ENCODE data around the gene B9D1. TPM values are rescaled to one million over a fixed set of nuclear protein-coding genes. Genes with fewer than 3 reads are reported as not detected.

Gene B9D1
- total and polyA plus RNA-seq, 2 of the 13 experiments (the other 11 are each of a cell fraction or from before 2014, with no cell fraction given), result 27.7 to 31.1 TPM

- TF ChIP-seq KDM5A (IDR thresholded peaks at IDR 0.05; ENCODE audit: borderline replicate concordance, low read length), result no peak
- TF ChIP-seq ZNF260 (CRISPR knock-in tag; IDR thresholded peaks at IDR 0.05; ENCODE audit: borderline replicate concordance, low read depth), result no peak
- TF ChIP-seq SP2 (CRISPR knock-in tag; IDR thresholded peaks at IDR 0.05), result no peak
- no peak for TF ChIP-seq GATAD1 (CRISPR knock-in tag; IDR thresholded peaks at IDR 0.05)
- TF ChIP-seq ISL2 (CRISPR knock-in tag; IDR thresholded peaks at IDR 0.05), result no peak
- no peak for TF ChIP-seq ZNF609 (CRISPR knock-in tag; IDR thresholded peaks at IDR 0.05; ENCODE audit: borderline replicate concordance)
- no peak for TF ChIP-seq ZNF547 (CRISPR knock-in tag; IDR thresholded peaks at IDR 0.05)
- no peak for TF ChIP-seq HOXA3 (CRISPR knock-in tag; IDR thresholded peaks at IDR 0.05)
- no peak for TF ChIP-seq ZNF652 (CRISPR knock-in tag; IDR thresholded peaks at IDR 0.05; ENCODE audit: borderline replicate concordance, low read depth)
- TF ChIP-seq ZNF446 (CRISPR knock-in tag; IDR thresholded peaks at IDR 0.05), result no peak
Observed at GRCh38 chr17:19348081-19348650, 14.4 kb downstream of the B9D1 start (continued).
